Loucy (cell line): ENCODE data around the gene STN1.

Experiments used
- EZH2phosphoT487 ChIP-seq: fragments of 200-600 bp; IDR thresholded peaks from 2 replicates; pipeline ENCODE4 v1.6.1; 2018; ENCODE audit warnings: antibody characterized with exemption, mild to moderate bottlenecking, moderate library complexity, borderline replicate concordance
- TF ChIP-seq, protein P1 (sequence below): fragments of 200-600 bp; sonication (generic); conservative IDR thresholded peaks from 2 replicates; pipeline ENCODE4 v1.5.1; 2014; ENCODE audit warnings: mild to moderate bottlenecking, antibody characterized with exemption, low read length

DNA sequence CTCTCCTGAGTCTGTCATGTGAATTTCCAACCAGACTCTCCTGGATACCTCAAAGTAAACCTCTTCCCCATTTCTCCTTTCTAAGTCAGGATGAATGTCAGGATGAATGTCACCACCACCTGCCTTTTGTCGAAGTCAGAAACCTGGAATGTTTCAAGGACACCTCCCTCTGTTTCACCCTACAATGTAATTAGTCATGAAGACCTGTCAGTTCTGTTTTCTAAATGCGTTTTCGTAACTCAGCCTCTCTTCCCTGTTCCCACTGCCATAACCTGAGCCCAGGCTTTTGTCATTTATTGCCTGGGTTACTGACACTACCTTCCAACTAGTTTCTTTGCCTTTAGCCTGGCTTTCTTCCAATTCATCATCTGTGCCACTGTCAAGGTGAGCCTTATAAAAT is 5.5 kb upstream of the STN1 start:
- TF ChIP-seq, protein P1, sequence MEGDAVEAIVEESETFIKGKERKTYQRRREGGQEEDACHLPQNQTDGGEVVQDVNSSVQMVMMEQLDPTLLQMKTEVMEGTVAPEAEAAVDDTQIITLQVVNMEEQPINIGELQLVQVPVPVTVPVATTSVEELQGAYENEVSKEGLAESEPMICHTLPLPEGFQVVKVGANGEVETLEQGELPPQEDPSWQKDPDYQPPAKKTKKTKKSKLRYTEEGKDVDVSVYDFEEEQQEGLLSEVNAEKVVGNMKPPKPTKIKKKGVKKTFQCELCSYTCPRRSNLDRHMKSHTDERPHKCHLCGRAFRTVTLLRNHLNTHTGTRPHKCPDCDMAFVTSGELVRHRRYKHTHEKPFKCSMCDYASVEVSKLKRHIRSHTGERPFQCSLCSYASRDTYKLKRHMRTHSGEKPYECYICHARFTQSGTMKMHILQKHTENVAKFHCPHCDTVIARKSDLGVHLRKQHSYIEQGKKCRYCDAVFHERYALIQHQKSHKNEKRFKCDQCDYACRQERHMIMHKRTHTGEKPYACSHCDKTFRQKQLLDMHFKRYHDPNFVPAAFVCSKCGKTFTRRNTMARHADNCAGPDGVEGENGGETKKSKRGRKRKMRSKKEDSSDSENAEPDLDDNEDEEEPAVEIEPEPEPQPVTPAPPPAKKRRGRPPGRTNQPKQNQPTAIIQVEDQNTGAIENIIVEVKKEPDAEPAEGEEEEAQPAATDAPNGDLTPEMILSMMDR: no peak
- TF ChIP-seq EZH2phosphoT487: no peak
